Stimulated activated CD8-positive, alpha-beta memory T cell treated with anti-CD3 and anti-CD28 coated beads, Interleukin-7, amount 100 ng/mL, for 1 hour (primary cell): ENCODE measurements around the gene NXN.
"Not testable (repeated sequence)": the region's sequence is repeated elsewhere in the genome, so short reads cannot be mapped to it uniquely, and the experiment has no call there.

Experiments used
- DNase-seq, 2 donors: peaks; one replicate each; pipeline ENCODE4 v3.0.0-alpha.2; 2020; ENCODE audit warnings: low read depth in 2 of 2

Gene NXN

DNA sequence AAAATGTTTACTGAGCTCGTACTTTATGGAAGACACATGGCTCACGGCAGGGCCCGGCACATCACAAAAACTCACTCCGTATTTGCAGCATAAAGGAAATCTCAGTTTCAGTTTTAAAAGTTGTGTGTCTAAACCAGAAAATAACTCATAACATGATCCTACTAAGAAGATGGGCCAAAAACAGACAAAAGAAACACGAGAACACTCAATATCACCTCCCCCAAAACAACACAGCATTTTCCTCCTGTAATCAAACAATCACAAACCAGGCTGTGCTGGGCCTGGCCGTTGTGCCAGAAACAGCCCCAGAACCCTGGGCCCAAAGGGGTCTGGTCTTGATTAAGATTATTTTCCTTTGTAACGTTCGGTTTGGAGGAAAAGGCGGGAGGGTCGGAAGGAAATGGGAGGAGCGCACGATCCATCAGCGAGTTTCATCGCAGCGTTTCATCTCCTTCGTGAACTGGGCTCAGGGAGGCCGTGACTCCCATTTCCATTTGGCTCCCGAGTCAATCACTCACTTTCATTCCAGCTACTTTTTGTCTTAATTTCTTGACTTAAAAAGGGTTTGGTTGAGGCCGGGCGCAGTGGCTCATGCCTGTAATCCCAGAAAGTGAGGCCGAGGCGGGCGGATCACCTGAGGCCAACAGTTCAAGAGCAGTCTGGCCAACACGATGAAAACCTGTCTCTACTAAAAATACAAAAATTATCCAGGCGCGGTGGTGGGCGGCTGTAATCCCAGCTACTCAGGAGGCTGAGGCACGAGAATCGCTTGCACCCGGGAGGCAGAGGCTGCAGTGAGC lies 61.4 kb downstream of the NXN start:
- no peak for DNase-seq

DNA sequence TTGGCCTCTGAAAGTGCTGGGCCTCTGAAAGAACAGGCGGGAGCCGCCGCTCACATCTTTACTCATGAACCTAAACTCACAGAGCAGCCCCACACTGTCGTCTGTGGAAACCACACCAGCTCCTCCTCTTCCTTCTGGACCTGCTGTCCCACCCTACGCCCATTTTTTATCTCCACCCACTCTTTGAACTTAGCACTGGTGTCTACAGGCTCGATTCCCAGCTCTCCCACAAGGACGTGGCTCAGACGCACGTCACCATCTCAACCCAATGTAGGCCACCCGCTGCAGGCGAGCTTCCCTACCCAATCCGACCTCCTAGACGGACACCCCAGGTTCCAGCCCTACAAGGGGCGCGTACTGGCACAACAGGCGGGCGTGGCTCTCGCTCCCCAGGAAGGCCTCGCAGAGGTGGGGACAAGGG lies 62.2 kb downstream of the NXN start:
- DNase-seq: no peak

DNA sequence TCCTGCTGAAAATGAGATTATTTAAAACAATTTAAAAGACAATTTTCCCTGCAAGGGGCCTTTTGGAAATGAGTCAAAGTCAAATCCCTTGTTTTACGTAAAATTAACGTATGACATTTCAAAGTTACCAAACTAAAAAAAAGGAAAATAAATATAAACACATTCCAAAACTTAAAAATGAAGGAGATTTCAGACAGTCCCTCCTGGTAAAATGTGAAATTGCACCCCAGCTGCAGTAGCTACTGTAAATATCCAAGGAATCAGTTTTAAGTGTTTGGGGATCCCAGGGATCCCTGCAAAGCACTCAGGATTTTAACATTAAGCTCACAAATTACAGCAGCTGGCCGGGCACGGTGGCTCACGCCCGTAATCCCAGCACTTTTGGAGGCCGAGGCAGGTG lies 63.3 kb downstream of the NXN start:
- DNase-seq: no peak

DNA sequence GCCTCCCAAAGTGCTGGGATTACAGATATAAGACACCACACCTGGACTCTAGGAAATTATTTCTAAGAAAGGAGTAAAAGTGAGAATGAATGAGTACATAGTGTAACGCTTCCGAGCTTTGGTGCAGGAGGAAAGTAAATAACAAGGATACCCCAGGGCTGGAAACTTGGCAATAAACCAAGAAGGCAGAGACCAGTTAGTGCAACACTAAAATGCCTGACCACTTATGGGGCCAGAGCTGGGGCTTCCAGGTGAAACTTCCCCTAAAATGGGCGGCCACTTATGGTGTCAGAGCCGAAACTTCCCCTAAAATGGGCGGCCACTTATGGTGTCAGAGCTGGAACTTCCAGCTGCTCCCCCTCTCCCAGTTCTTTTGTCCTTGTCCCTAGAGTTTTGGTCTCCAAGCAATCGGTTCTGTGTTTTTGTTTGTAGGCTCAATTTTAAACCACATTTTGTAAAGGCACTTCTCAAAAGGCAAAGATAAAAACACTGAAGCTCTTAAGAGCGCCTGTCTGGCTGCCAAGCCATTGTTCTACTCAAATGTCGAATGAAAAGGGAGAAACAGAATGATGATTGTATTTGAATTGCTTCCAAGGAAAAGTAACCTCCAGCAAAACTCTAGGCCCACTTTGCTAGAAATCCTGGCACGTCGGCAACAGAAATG lies 63.9 kb downstream of the NXN start:
- no peak for DNase-seq

DNA sequence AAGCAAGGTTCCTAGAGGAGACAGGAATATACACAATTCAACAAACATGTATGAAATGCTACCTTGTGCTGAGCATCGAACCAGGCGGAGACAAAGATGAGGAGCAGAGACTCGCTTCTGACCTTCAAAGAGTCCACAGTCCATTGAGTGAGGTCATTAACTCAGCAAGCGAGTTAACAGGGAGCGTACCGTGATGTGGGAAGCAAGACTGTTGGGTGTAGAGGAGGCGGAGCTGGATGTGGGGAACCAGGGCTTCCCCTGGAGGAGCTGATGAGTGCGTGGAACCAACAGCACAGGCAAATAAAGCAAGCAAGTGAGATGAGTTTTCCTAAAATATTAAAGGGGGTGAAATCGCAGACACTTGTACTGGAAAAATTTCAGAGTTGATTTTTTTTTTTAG lies 65.0 kb downstream of the NXN start:
- DNase-seq: no peak

DNA sequence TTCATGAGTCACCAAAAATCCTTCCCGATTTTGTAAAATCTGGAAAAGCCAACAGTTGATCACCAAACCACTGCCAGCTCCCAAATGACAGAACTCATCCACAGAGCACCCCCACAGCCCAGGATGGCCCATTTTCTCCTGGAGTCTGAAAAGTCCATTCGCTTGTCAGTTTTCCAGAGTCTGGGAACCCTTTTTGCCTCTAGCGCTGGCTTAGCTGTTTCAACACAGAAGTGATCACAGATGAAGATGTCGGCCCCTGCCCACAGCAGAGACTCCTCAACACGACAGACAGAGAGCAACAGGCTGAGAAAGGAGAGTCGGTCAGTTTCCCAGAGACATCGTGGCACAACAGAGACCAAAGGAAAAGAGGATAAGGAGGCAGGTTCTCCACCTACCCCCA lies 66.4 kb downstream of the NXN start:
- DNase-seq: no peak

DNA sequence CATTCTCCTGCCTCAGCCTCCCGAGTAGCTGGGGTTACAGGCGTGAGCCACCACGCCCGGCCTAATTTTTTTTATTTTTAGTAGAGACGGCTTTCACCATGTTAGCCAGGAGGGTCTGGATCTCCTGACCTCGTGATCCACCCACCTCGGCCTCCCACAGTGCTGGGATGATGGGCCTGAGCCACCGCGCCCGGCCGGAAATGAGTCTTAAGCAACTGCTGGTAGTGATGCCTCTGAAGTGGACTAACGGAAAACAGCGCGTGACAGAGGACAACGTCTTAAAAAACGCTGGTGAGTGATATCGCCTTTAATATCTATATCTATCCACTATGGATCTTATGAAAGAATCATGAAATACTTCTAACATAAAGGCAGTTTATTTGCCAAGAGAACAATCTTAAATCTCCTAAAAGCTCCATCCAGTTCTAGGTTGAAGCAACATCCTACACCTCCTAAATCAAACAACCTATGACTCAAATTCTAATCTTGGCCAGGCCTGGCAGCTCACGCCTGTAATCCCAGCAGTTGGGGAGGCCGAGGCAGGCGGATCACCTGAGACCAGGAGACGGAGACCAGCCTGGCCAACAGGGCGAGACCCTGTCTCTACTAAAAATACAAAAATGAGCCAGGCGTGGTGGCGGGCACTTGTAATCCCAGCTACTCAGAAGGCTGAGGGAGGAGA lies 69.8 kb downstream of the NXN start:
- DNase-seq: no peak

DNA sequence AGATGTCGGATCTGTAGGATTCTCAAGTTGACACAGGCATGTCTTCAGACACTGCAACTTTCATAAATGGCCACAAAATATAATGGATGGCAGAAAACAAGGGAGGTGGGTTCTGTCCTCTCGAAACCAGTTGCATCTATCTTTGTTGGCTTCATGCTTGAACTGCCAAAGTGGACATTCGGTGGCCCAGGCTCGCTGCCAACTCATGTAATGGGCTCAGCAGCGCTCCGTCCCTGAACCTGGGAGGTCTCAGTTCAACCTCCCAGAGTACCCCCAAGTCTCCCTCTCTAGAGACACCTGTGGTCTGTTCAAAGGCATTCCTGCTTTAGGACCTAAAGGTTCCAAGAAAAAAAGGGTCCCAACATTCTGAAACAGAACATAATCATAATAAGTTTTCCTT lies 71.9 kb downstream of the NXN start:
- no peak for DNase-seq

DNA sequence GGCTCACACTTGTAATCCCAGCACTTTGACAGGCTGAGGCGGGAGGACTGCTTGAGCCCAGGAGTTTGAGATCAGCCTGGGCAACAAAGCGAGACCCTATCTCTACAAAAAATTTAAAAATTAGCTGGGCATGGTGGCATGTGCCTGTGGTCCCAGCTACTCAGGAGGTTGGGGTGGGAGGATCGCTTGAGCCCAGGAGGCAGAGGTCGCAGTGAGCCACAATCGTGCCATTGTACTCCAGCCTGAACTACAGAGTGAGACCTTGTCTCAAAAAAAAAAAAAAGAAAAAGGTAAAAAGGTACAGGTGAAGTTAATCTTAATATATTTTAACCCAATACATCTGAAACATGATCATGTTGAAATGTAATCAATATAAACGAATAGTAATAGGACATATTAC lies 73.9 kb downstream of the NXN start:
- DNase-seq: not testable (repeated sequence)

DNA sequence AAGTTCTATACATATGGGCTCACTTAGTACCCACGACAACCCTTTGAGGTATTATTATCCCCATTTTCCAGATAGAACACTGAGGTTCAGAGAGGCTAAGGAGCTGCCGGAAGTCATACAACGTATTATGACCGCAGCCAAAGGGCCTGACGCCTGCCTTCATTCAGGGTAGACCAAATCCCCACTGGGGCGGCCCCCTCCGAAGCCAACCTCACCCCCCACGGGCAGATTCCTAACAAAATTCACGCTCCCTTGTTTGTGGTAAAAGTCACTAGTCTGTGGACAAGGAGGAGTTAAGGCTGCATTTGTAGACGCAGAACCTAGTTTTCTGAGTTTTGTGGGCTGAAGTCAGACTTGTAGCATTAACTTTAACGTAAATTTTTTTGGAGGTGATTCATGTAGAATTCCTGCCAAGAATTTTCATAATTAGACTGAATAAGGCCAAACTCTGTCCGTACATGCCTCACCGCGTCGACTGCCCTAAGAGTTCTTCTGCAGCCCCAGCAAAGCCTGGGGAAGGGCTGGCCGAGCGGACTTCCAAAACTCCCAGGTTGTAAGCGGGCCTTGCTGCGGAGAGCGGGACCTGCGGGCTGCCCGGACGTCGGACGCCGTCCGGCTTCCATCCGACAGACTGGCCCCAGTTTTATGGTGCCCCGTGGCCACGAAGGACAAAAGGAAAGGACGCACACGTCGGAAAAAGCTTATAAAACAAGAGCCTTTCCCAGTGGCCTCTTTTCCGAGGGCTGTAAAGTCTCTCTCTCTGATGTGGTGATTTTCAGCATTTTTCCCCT lies 75.7 kb downstream of the NXN start:
- DNase-seq: no peak

DNA sequence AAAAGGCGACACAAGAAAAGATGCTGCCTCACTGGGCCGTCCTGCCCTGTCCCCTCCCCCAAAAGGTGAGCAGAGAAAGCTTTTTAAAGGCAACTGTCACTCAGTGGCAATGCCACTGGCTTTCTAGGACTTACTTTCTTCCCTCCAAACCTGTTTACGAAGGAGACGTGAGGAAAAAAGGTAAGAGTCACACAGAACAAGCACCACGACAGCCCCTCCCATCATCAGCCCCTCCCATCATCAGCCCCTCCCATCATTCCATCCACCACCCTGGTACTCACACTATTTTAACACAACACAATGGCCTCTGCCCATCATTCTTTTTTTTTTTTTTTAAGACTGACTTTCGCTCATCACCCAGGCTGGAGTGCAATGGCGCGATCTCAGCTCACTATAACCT lies 77.1 kb downstream of the NXN start:
- DNase-seq: no peak

DNA sequence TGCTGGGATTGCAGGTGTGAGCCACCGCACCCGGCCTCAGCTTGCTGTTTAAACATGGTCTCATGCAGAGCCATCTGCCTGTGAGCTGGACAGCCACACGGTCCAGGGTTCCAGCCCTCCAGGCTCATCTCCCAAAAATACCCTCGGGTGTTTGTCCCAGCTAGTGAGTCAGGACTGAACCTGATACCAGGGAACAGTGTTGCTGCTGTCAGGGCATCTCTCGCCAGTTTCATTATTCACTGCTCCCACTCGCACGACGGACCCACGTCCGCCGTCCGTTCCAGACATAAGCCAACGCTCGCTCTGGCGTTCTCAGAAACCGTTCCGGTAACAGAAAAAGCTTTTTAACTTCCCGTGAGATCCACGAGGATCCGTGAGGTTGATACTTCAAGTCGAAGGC lies 77.6 kb downstream of the NXN start:
- no peak for DNase-seq

DNA sequence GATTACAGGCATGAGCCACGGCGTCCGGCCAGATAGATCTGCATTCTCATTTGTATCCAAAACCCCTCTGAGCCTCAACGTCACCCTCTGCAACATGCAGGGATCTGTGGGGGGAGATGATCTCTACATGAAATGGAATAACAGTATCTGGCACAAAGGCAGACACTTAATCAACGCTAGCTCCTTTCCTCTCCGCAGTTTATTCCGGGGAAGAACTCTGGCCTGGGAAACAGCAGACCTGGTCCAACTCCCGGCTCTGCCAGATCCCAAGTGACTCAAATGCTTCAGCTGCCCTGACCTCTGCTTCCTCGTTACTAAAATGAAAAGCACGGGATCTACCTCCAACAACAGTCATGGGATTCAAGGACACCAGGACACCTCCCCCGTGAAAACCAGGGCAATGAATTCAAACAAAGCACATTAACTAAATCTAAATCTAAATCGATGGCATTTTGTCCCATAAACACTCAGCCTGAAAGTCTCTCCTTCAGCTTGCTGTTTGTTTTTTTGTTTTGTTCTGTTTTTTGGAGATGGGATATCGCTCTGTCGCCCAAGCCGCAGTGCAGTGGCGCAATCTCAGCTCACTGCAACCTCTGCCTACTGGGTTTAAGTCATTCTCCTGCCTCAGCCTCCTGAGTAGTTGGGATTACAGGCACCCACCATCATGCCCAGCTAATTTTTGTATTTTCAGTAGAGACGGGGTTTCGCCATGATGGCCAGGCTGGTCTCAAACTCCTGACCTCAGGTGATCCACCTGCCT lies 78.2 kb downstream of the NXN start:
- no peak for DNase-seq

DNA sequence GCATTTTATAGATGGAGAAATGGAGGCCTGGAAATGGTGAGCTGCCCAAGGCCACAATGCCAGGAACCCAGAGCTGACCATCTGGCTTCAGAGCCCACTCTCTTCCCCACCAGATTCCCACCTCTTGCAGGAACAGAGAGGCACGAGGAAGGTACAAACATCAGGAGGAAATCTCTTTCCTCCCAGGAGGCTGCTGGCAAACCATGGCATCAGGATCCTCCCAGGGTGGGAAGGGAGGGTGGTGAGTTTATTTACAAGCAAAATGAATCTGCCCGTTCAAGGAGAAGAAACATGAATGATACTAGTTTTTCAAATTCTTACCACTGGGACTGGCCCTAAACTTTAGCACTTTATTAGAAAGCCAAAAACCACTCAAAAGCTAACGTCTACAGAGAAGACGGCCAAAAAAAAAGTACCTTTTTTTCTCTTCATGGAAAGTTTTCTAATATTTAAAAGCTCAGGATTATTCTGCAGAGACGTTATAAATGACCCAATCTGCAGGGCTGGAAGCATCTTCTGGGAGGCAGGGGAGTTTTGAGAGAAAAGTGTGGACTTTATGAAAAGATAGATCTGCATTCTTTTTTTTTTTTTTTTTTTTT lies 79.1 kb downstream of the NXN start:
- no peak for DNase-seq

DNA sequence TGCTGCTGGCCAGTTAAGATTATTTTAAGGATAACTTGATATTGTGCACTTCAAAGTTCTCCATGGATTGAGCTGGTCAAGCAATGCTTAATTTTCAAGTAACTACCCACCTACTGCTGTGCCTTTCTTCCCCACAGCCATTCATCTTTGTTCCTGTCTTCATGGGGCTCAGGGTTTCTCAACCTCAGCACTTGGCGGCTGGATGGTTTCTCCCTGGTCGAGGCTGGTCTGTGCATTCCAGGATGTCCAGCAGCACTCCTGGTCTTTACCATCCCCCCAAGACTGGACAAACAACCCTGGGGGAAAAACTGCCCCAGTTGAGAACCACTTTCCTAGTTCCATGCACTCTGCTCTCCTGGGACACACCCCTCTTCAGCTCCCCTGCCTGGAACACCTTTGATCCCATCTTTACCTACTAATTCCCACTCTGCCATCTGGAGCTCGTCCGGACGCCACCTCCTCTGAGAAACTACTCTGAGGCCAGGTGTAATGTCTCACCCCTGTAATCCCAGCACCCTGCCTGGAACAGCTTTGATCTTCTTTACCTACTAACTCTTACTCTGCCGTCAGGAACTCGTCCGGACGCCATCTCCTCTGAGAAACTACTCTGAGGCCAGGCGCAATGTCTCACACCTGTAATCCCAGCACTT lies 81.5 kb downstream of the NXN start:
- DNase-seq: no peak

DNA sequence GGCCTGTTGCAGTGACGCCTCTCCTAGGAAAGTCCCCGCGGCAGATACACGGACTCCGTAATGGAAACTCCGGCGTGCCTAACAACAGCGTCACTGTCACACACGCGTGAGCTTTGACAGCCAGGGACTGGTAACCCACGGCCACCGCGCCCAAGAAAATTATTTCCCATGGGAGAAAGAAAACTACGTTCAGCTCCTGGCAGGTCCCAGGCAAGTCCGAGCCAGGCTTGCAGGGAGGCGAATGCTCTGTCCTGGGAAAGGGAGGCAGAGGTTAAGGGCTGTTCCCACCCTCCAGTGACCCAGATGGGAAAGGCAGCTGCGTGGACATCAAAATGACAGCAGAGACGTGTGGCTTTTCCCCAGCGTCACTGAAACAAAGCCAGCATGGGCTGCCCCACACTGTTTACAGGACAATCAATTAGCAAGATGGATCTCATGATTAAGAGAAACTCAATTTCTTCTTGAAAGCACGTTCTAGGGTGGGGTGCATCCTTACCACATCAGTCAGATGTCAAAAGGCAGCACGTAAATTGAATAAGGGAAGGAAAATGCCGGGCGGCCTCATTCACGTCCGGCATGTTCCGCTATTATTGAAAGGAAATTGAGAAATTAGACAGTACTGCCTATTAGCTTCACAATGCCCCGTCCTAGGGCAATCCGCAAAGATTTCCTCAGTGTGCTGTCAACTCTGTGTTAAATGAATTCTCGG lies 82.5 kb downstream of the NXN start:
- no peak for DNase-seq

DNA sequence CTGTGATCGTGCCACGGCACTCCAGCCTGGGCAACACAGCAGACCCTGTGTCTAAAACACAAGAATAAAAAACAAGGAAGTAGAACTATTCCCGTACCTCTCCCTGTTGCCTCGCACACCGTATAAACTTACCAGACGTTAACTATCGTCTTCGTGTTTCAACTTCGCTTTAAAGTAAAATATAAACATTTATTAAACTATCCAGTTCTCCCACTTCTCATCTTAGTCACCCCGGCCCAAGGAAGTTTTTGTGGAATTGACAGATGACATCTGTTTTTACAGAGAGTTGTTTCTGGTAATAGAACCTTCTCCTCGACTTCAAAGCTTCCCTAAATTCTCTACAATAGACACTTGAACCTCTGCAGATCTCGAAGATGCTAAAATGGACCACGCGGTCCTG lies 83.1 kb downstream of the NXN start:
- no peak for DNase-seq

DNA sequence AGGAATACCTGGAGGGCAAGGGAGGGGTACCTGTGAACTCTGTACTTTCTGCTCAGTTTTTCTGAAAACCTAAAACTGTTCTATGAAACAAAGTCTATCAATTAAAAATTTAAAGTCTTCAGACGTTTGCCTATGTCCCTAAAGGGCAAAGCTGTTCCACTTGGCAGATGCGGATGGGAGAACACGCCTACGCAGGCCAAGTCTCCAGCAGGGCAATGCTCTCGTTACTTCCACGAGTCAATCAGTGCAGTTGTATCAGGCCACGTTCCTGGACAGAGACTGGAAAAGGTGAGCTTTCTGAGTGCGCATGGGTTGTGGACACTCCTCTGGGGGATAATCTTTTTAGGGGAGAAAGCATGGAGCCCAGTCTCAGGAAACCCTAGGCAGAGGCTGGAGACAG lies 86.6 kb downstream of the NXN start:
- no peak for DNase-seq

DNA sequence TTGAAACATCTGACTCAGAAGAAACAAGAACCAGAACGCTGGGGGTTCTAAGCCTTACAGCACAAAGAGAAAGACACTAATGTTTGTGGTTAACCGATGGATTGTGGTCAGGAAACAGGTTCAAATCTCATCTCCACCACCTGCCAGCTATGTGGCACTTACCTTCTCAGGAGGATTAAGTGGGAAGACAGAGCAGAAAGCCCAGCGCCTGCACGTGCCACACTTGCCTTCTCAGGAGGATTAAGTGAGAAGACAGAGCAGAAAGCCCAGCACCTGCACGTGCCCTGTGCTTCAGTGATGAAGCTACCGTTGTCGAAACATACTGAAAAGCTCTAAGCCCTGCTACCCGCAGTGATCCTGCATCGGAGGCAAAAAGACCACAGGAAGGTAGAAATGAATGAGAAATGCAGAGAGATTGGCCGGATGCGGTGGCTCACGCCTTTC lies 90.6 kb downstream of the NXN start:
- DNase-seq: no peak
